GM18858 (cell line): ENCODE results near the gene SERPINA5.

Experiments used
- ATAC-seq: cut with Tn5 transposase; IDR thresholded peaks from one replicate; pipeline ENCODE4 v1.9.1; 2021; ENCODE audit not compliant: unreplicated experiment

The SERPINA5 gene

DNA sequence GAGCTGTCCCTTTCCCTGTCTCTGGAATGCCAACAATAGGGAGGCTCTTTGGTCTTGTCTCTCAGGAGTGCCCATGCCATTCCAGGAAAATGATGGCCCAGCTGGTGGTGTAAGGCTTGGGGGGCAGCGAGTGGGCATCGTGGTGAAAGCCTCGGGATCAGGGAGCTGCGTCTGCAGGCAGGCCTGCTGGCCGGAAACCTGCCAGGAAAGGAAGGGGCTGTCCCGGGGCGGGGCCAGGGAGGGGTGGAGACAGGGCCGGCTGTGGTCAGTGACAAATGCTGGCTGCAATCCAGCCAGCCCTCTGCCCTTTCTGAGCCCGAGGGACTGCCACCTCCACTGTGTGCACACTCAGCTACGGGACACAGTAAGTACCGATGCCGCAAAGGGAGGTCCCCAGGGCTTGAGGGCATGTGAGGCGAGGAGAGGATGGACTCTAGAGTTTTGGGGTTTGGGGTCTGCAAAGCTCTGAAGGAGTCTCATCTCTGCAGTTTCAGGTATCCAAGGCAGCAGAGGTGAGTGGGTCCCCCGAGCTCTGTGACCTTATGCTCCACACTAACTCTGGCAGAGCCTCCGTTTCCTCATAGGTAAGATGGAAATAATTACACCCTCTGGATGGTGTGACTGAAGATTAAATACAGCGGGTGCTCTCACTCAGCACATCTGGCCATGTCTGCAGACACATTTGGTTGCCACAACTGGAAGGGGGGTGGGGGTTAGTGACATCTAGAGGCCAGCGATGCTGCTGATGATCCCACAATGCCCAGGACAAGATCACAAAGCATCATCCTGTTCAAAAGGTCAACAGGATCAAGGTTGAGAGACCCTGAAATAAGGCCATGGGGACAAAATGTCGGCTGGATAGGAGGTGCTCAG, at the start of gene SERPINA5:
Gene SERPINA5, plus strand, starts transcription at position 300 of the 873 bp plus-strand sequence. CDS start 5,937 bp downstream, outside the sequence.
- ATAC-seq = no peak

DNA sequence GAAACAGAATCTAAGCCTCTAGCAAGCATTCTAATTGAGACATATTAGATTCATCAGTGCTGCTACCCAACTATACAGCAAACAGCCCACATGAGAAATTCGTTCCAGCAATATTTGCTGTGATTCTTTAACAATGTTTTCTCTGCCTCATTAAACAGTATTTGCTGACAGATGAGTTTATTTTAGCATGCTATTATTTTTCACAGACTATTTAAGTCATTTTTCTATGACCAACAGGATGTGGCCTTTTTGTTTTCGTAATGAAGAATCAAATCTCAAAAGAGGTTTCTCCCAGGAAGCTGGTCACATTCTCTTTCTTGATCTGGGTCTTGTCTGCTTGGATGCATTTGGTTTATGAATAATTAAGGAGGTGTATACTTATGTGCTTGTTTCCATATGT, 48.8 kb upstream of the SERPINA5 start:
- ATAC-seq = no peak

DNA sequence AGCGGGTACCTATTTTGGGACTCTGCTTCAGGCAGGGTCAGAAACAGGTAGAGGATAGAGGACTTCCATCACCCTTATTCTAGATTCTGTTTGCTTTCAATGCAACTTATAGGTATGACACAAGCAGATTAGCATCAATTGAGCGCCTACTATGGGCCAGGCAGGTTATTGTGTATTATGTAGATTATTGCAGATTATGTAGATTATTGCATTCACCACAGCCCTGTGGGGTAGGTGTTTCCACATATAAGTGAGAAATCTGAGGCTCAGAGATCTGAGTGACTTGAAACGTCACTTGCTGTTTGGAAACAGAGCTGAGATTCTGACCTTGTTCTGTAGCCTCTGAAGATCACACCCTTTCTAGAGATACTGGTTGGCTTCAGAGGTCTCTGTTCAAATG, 45.7 kb upstream of the SERPINA5 start:
- no peak for ATAC-seq

DNA sequence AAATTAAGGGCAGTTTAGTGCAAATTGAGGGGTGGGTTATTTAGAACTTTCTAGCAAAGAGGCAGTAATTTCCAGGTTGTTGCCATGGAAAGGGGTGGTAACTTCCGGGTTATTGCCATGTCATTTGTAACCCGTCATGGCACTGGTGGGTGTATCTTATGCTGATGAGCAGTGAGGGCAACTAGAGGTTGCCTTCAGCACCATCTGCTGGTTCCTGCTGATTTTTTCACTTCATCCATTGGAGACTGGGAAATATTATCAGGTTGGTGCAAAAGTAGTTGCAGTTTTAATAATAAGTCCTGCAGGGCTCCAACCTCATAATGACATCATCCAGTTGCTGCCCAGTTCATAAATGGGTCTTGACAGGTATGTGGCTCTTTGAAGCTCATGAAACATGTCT, 44.4 kb upstream of the SERPINA5 start:
- no peak for ATAC-seq

- no peak for ATAC-seq
Measured at GRCh38 chr14:94538070-94538740, 43.0 kb upstream of the SERPINA5 start.

GRCh38 chr14:94539181-94539580, 42.0 kb upstream of the SERPINA5 start:
- no peak for ATAC-seq

DNA sequence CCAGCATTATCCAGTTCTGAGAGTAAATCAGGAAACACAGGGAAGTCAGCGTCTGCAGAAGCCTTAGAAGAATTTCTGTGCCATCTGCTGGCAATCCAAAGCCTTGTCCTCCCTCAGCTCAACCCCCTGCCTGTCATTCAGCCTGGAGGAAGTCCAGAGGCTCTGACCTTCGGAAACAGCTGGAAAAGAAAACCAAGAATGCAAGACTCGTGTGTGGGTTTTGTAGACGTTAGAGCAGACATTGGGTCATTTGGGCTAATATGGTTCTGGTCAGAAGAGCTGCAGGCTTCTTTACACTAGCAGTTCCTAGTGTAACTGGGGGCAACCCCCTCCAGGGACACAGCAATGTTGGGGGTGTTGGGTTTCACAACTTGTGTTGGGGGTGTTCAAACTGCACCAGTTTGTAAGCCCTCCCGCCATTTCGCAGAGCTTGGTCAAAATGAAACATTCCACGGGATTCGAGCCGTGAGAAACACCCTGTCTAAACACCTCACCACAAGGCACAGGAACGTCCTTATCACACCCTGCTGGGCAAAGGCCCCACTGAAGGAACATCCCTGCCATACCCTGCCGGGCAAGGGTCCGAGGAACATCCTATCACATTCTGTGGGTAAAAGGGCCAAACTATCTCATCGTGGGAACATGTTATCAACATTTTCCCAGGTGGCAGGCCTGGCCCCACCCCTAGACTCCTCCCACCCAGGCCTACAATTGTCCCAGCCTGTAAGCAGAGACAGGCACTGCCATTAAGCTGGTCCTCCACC, 41.0 kb upstream of the SERPINA5 start:
- ATAC-seq = no peak

GRCh38 chr14:94541234-94541975, 39.8 kb upstream of the SERPINA5 start:
- ATAC-seq = no peak

GRCh38 chr14:94542111-94542810, 39.0 kb upstream of the SERPINA5 start:
- ATAC-seq = no peak

DNA sequence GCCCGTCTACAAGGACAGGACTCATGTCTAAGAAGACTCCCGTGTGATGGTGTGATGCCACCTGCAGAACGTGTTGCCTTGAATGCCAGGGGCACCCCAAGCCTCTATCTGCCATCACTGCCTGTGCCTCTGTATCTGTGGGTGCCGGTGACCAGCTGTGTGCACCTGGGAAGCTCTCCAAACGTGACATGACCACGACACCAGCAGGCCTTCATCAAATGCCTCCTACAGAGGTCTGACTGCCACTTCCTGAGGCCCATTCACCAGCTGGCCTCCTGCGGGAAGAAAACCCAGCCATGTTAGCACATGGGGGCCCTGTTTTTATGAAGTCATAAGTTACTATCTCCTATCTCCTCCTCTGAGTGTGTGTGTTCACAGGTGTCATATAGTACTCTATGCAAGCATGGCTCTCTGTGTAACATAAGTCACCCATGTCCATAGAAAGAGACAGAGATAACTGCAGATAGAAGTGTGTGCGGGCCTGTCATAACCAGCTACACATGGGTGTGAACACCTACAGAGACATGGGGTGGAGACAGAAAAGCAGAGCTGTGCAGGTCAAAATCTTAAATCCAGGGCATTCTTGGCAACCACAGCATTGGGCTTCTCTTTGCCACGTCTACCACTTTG, 38.3 kb upstream of the SERPINA5 start:
- no peak for ATAC-seq

DNA sequence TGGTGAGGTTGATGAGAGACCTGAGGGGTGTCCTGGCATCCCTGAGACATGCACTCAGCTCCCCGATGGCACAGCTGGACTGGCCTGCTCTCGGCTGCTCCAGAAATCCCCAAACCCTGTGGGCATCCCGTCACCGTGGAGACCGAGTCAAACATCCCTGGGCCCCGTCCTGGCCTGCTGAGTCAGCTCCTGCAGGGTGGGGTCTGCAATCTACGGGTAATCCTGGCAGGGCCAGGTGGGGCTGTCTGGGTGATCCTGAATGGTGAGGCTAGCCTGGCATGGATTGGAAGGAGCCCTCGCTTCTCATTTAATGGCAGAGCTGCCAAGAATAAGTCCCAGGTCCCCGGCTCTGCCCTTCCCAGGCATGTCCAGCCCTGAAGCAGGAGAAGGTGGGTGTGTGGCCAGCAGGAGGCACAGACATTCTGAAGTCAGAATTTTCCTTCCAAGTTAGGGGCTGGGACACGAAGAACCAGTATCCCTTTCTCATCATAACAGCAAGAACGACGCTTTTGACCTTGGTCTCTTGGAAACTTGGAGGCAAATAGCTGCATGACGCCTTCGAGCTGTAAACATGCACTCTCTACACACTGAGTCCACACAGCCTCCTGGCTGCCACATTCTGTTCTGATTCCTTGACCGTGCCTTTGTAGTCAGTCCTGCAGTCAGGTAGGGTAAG, 37.6 kb upstream of the SERPINA5 start:
- ATAC-seq = no peak

GRCh38 chr14:94544726-94545125, 36.5 kb upstream of the SERPINA5 start:
- no peak for ATAC-seq

DNA sequence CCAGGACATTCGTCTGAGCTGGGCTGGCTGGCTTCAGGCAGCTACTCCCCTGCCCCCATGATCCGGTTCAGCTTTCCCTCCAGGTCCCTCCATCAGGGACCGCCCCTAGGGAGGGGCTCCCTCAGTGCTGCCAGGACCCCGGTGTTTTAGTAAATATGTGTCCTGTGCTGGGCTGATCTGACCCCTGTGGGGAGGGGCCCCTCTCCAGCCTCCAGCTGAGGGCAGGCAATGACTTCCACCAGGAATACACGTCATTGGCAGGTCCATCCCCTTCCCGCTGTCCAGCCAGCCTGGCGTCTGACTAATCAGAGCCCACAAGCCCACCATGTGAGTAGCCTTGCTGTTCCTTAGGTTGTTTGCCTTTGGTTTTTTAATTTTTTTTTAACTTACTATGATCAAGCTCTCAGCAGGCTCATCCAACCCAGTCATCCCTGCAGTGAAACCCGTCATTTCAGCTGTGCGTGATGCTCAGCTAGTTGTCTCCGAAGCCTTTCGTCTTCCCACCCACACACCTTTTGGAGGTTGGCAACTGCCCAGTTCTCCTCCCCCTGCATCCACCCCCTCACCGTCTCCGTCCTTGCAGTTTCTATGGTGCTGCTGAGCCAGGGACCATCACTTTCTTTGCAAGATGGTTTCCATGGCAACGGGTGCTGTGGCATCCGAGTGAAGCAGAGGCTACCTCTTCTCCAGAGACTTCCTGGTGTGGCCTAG, 35.9 kb upstream of the SERPINA5 start:
- no peak for ATAC-seq

DNA sequence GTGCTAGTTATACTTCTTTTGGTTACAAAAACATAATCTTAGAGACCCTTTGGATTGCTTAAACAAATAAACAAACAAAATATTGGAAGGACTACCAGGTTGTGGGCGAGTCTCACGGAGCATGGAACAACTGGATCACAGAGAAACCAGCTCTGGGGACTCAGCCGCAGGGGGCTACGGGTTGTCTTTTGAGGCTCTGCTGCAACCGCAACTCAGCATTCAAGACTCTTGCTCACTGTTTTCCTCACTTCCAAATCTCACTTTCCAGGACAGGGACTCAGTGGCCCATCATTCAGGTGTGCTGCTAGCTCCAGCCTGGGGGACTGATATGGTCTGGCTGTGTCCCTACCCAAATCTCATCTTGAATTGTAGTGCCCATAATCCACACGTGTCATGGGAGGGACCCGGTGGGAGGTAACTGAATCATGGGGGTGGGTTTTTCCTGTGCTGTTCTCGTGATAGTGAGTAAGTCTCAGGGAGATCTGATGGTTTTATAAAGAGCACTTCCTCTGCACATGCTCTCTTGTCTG, 34.0 kb upstream of the SERPINA5 start:
- ATAC-seq = no peak

DNA sequence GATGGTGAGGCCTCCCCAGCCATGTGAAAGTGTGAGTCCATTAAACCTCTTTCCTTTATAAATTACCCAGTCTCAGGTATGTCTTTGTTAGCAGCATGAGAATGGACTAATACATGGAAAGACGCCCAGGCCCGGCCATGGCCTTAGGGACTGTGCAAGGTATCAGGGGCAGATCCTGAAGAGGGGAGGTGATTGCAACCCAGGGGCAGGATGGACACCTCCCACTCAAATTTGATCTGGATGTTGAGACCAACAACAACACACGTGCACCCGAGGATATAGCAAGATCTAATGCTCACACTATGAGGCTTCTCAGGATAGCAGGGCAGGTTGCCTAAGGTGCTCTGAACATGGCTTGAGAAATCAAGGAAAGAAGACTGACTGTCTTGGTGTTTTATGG, 33.5 kb upstream of the SERPINA5 start:
- ATAC-seq = no peak

- ATAC-seq = no peak
Measured at GRCh38 chr14:94548131-94548998, 32.9 kb upstream of the SERPINA5 start.
